Kidney (tissue), 14 donors: ENCODE measurements around the gene ITGA8. TPM values are rescaled to one million over a fixed set of nuclear protein-coding genes. Genes with fewer than 3 reads are reported as not detected.

Experiments
- DNase-seq, 5 donors: peaks; one replicate each; pipeline ENCODE4 v3.0.0-alpha.2; 2013 to 2020
- FAIRE-seq: peaks from 2 replicates; lab custom pipeline; 2012; peaks lifted over from hg19 to GRCh38; lab: Jason Lieb, UNC
- H3K27ac ChIP-seq, 2 donors: one replicate each; pipeline ENCODE4 v1.7.0; 2013; ENCODE audit warnings: low read depth in 2 of 2, low read length in 2 of 2, inconsistent platforms in 1 of 2
- H3K27me3 ChIP-seq: one replicate; pipeline ENCODE4 v1.7.1; 2013; ENCODE audit warnings: low read length, inconsistent platforms; ENCODE audit not compliant: control insufficient read depth, insufficient read depth
- H3K36me3 ChIP-seq, 3 donors: one replicate each; pipeline versions ENCODE4 v1.7.0 to v1.7.1; 2013; ENCODE audit warnings: low read length in 3 of 3, control low read depth in 1 of 3, inconsistent platforms in 1 of 3; ENCODE audit not compliant: insufficient read depth in 3 of 3, control insufficient read depth in 2 of 3
- H3K4me1 ChIP-seq, 3 donors: one replicate each; pipeline versions ENCODE4 v1.7.0 to v1.7.1; 2013; ENCODE audit warnings: low read length in 3 of 3, inconsistent platforms in 1 of 3, low read depth in 1 of 3; ENCODE audit not compliant: control insufficient read depth in 2 of 3, insufficient read depth in 2 of 3
- H3K4me3 ChIP-seq, 3 donors: one replicate each; pipeline versions ENCODE4 v1.7.0 to v1.8.1; 2013; ENCODE audit warnings: low read length in 3 of 3, control low read depth in 1 of 3, inconsistent platforms in 1 of 3
- H3K9ac ChIP-seq, 3 donors: one replicate each; pipeline versions ENCODE4 v1.7.0 to v1.7.1; 2013; ENCODE audit warnings: low read length in 3 of 3, control low read depth in 1 of 3, inconsistent platforms in 1 of 3
- H3K9me3 ChIP-seq, 3 donors: one replicate each; pipeline versions ENCODE4 v1.7.0 to v1.7.1; 2013; ENCODE audit warnings: low read length in 3 of 3, control low read depth in 1 of 3, inconsistent platforms in 1 of 3; ENCODE audit not compliant: control insufficient read depth in 2 of 3, insufficient read depth in 1 of 3
- intact Hi-C: fragments of 100-400 bp; cut with DNase I; formaldehyde crosslinking; loops from one replicate; pipeline ENCODE4 v1.11.1; 2022
- polyA plus RNA-seq: library from polyadenylated mRNA; stranded (reverse); fragments of 350-450 nt; fragmentation: Illumina TruSeq; extraction: RNeasy Lipid Tissue Mini Kit (QIAGEN cat#74804); gene quantifications from one replicate; pipeline ENCODE4 v1.2.3, GENCODE V29; 2014; ENCODE audit warnings: low read depth, low replicate concordance; ENCODE audit not compliant: insufficient read depth
- total RNA-seq: library from RNA; stranded (reverse); fragmentation: NEBNext Ultra II Directional; extraction: Animal tissue kit (Norgen Biotek cat#: 25700); gene quantifications from one replicate; pipeline ENCODE4 v1.2.1, GENCODE V29; 2021
- TF ChIP-seq, protein P1 (sequence below): IDR thresholded peaks from 3 replicates; pipeline ENCODE4 v1.5.1; 2012; ENCODE audit warnings: mild to moderate bottlenecking, moderate library complexity, borderline replicate concordance; ENCODE audit not compliant: insufficient read depth; ENCODE audit errors: extremely low read depth
- donor health status: control.
- donor health status: control.
- donor health status: control.
- donor health status: control.
- donor health status: control.
- donor health status: DM: yes; HTN: yes; CAD: no.
- donor health status: Normal renal cell carcinoma (clear cell type).

Gene ITGA8
- total and polyA plus RNA-seq, 2 donors from 2014 or later, result 10.8 to 22.1 TPM

DNA sequence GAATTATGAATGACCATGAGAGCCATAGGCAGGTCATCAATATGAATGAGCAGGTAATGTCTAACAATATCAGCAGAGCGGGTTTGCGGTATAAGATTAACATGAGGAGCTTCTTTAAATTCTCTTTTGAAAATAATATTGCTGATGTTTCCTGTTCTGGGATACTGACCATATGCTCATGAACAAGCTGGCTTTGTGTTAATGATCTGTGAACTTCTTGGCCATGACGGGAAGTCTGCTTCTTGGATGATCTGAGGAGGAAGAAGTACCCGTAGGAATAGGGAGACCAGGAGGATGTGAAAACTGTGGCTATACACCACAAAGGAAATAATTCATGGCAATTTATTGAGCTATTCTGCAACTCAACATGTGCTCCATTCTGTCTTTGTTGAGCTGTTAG is 38.6 kb downstream of the ITGA8 start:
- no peak overlapping the region for H3K4me3 ChIP-seq
- H3K9me3 ChIP-seq, result no peaks in the 10 kb centered on the region
- H3K9ac ChIP-seq, result no peak overlapping the region
- H3K4me1 ChIP-seq, result no peaks in the 10 kb centered on the region
- H3K27me3 ChIP-seq, result no peaks in the 10 kb centered on the region
- DNase-seq (no peak), FAIRE-seq (no peak)
- H3K36me3 ChIP-seq, result peaks cover 0 to 2% (median 0%) of the 10 kb centered on the region in 3 donors
- H3K27ac ChIP-seq, result no peak overlapping the region
- TF ChIP-seq, protein P1, sequence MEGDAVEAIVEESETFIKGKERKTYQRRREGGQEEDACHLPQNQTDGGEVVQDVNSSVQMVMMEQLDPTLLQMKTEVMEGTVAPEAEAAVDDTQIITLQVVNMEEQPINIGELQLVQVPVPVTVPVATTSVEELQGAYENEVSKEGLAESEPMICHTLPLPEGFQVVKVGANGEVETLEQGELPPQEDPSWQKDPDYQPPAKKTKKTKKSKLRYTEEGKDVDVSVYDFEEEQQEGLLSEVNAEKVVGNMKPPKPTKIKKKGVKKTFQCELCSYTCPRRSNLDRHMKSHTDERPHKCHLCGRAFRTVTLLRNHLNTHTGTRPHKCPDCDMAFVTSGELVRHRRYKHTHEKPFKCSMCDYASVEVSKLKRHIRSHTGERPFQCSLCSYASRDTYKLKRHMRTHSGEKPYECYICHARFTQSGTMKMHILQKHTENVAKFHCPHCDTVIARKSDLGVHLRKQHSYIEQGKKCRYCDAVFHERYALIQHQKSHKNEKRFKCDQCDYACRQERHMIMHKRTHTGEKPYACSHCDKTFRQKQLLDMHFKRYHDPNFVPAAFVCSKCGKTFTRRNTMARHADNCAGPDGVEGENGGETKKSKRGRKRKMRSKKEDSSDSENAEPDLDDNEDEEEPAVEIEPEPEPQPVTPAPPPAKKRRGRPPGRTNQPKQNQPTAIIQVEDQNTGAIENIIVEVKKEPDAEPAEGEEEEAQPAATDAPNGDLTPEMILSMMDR, result no peak
- intact Hi-C loops, result no loop called here

DNA sequence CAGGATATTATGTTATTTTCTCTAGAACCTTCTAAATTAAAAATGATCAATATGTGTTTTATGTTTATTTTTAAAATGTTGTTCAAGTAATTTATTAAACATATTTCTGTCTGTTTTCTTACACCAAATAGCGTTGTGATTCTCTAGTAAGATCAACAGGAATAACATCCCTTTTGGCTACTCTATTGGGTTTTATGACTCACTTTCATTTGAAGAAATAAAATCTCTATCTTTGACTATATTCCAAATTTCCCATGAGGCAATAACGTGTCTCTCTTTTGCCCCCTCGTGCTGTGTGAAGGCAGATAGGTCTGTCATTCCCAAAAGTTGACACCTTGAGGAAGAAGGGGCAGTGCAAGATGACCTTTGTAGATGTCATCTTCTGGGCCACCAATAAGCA is 40.9 kb downstream of the ITGA8 start:
- TF ChIP-seq, protein P1, result no peak
- peaks cover 0 to 3% (median 0%) of the 10 kb centered on the region in 3 donors for H3K36me3 ChIP-seq
- intact Hi-C loops, result no loop called here
- H3K27ac ChIP-seq, result no peak overlapping the region
- no peak overlapping the region for H3K9ac ChIP-seq
- no peaks in the 10 kb centered on the region for H3K27me3 ChIP-seq
- no peaks in the 10 kb centered on the region for H3K9me3 ChIP-seq
- no peaks in the 10 kb centered on the region for H3K4me1 ChIP-seq
- H3K4me3 ChIP-seq, result no peak overlapping the region
- peak; percentile 72 for FAIRE-seq
- DNase-seq, result no peak

DNA sequence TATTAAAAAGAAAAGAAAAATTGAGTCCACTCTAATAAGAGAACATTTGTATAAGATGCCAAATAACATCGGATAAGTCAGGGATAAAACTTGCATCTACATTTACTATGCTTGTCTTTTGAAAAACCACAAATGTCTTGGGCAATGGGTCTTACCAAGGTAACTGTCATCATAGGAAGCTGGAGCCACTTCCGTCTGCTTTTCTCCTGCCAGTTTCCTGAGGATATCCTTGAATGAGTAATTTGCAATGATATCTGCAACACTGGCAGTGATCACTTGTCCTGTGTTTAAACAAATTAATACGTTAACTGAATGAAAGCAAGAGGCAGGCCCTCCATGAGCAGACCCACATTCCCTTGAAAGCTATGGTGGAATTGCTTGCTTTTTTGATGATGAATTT is 47.3 kb downstream of the ITGA8 start:
- intact Hi-C loops, result no loop called here
- Histone ChIP-seq H3K4me3 (no peak overlapping the region), H3K9ac (no peak overlapping the region), H3K27ac (no peak overlapping the region), H3K9me3 (no peaks in the 10 kb centered on the region), H3K27me3 (no peaks in the 10 kb centered on the region), H3K4me1 (no peaks in the 10 kb centered on the region), H3K36me3 (peaks cover 0 to 3% (median 0%) of the 10 kb centered on the region in 3 donors)
- FAIRE-seq (no peak), DNase-seq (no peak)
- TF ChIP-seq, protein P1, result no peak

DNA sequence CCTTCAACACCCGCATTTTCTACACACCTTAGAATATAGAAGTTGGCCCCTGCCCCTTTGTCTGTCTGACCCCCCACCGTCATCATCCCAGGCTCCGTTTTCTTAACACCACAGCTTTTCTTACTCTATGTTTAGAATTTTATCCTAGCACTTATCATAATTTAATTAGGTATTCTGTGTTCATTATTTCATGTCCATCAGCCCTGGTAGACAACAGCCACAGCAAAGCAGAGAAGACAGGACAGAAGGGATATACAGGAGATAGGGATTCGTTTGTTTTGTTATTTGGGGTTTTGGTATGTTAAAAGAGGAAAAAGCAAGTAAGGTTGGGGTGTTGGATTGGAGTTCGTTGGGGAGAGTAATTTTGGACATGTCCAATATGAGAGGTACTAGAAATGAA is 48.8 kb downstream of the ITGA8 start:
- FAIRE-seq, result no peak
- Histone ChIP-seq H3K36me3 (no peaks in the 10 kb centered on the region), H3K9me3 (no peaks in the 10 kb centered on the region), H3K27ac (no peak overlapping the region), H3K4me3 (no peak overlapping the region), H3K27me3 (no peaks in the 10 kb centered on the region), H3K4me1 (no peaks in the 10 kb centered on the region), H3K9ac (no peak overlapping the region)
- intact Hi-C loops, result no loop called here
- no peak for DNase-seq
- TF ChIP-seq, protein P1, result no peak
